ENCODE results near the gene SEL1L.
"Not testable (repeated sequence)": the region's sequence is repeated elsewhere in the genome, so short reads cannot be mapped to it uniquely, and the experiment has no call there.

Gene SEL1L

DNA sequence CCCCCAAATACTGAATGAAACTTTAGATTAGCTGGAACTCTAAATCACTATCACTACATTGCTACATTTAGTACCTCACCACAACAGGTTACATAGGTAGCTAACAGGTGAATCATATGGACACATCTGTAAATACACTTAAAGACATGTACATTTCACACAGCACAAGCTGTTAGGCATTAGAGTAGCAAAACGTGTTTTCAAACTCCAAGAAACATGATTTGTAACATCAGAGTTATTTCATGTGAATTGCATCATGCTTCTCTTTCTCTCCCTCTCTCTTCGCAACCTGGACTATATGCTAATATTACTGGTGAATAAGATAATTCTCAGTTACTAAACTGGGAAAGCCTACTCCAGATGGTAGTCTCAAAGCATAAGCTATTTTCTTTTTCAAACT is 4.3 kb downstream of the SEL1L start:
- in situ Hi-C loops (cut with MboI; ENCODE audit: low sequenced_read_pairs): no loop called here

DNA sequence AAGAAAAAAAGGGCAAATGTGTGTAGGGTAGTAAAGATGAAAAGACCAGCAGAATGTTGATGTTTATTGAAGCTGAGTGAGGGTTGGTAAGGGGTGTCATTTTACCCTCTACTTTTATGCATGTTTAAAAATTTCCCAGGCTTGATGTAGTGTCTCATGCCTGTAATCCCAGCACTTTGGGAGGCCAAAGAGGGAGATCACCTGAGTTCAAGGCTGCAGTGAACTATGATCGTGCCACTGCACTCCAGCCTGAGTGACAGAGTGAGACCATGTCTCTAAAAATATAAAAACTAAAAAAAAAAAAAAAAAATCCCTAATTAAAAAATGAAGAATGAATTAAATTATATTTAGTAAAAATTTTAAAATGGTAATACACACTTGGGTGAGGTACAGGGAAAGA is 8.5 kb downstream of the SEL1L start:
- in situ Hi-C loops (cut with MboI; ENCODE audit: low sequenced_read_pairs): no loop called here

GRCh38 chr14:81523616-81524015 is 10.0 kb downstream of the SEL1L start:
- in situ Hi-C loops (cut with MboI; ENCODE audit: low sequenced_read_pairs): no loop called here

- in situ Hi-C loops (cut with MboI; ENCODE audit: low sequenced_read_pairs): no loop called here
Observed at GRCh38 chr14:81523016-81523415, 10.6 kb downstream of the SEL1L start.

DNA sequence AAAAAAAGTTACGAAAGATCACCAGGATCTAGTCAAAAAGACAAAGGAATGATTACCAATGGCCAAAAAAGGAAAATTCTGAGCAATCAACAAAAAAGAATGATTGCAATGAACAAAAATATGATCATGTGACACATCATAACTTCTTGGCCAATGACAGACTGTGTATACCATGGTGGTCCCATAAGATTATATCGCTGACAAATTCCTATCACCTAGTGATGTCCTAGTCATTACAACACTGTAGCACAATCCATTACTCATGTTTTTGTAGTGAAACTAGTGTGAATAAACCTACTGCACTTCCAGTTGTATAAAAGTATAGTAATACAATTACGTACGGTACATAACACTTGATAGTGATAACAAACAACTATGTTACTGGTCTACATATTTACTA is 12.3 kb downstream of the SEL1L start:
- in situ Hi-C loops (cut with MboI; ENCODE audit: low sequenced_read_pairs): no loop called here

- in situ Hi-C loops (cut with MboI; ENCODE audit: low sequenced_read_pairs): no loop called here
Observed at GRCh38 chr14:81519200-81520011, 14.2 kb downstream of the SEL1L start.

- in situ Hi-C loops (cut with MboI; ENCODE audit: low sequenced_read_pairs): no loop called here
Observed at GRCh38 chr14:81517798-81518398, 15.8 kb downstream of the SEL1L start.

DNA sequence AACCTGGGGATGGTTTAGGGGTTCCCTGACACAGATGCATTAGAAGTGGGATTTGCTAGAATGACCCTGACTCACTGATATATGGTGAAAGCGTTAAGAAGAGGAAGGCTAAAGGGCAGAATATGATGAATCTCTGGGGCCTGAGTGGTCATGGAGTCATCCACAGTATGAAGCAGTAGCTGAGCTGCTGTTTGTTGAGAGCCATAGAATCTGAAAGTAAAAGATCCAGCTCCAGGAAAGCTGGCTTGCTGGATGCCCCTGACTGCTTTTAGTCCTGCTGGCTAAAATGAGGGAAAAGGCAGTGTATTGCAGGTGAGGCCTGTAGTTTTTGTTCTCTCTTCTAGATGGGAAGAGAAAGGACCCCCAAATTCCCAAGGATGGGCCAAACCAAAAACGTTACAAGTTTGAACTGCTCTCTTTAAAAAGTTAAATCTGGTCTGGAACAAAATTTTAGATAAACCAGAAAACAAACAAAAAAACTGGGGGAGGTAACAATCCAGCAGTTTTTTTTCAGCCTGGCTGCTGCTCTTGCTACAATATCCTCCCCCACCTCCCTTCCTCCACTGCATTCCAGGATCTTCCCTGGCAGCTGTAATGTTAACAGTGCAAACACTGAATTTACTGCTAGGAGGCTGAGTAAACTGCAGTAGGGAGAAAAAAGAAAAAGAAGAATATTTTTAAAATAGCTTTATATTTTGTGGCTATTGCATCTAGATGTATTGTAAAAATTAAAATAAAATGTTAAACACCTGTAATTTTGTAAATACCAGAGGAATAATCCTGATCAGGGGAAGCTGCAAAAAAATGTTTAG is 16.5 kb downstream of the SEL1L start:
- in situ Hi-C loops (cut with MboI; ENCODE audit: low sequenced_read_pairs): no loop called here

DNA sequence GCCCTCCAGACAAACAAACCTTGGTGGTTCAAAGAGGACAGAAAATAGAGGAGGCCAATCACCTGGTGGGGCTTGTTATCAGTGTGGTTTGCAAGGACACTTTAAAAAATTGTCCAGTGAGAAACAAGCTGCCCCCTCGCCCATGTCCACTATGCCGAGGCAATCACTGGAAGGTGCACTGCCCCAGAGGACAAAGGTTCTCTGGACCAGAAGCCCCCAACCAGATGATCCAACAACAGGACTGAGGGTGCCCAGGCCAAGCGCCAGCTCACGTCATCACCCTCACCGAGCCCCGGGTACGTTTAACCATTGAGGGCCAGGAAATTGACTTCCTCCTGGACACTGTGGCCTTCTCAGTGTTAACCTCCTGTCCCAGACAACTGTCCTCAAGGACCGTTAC is 17.7 kb downstream of the SEL1L start:
- in situ Hi-C loops (cut with MboI; ENCODE audit: low sequenced_read_pairs): not testable (repeated sequence)

DNA sequence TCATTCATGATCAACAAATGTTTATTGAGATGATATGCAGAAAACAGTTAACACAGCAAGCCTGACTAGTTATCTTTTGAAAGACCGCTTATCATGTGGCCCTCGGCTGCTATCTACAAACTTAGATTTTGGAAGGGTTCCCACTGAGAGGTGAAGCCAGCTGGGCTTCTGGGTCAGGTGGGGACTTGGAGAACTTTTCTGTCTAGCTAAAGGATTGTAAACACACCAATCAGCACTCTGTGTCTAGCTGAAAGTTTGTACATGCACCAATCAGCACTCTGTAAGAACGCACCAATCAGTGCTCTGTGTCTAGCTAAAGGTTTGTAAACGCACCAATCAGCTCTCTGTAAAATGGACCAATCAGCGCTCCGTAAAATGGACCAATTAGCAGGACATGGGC is 20.8 kb downstream of the SEL1L start:
- in situ Hi-C loops (cut with MboI; ENCODE audit: low sequenced_read_pairs): not testable (repeated sequence)

- in situ Hi-C loops (cut with MboI; ENCODE audit: low sequenced_read_pairs): no loop called here
Observed at GRCh38 chr14:81511111-81511904, 22.3 kb downstream of the SEL1L start.

- in situ Hi-C loops (cut with MboI; ENCODE audit: low sequenced_read_pairs): no loop called here
Observed at GRCh38 chr14:81509838-81510452, 23.7 kb downstream of the SEL1L start.

GRCh38 chr14:81509321-81509720 is 24.3 kb downstream of the SEL1L start:
- in situ Hi-C loops (cut with MboI; ENCODE audit: low sequenced_read_pairs): no loop called here

GRCh38 chr14:81506487-81506886 is 27.2 kb downstream of the SEL1L start:
- in situ Hi-C loops (cut with MboI; ENCODE audit: low sequenced_read_pairs): no loop called here

DNA sequence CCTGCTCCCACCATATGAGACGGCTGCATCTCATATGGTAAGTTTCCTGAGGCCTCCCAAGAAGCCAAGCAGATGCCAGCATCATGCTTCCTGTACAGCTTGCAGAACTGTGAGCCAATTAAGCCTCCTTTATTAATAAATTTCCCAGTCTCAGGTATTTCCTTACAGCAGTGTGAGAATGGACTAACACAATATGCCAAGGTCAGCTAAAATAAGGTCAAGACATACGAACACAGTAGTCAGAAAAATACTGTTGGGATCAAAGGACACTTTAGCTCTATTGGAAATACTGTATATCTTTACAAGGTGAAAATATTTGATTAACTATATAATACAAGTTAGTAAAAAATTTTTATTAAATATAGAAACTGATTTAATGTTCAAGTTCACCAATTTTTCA is 28.8 kb downstream of the SEL1L start:
- in situ Hi-C loops (cut with MboI; ENCODE audit: low sequenced_read_pairs): no loop called here

GRCh38 chr14:81485781-81486180 is 47.9 kb downstream of the SEL1L start:
- in situ Hi-C loops (cut with MboI; ENCODE audit: low sequenced_read_pairs): no loop called here

GRCh38 chr14:81485372-81485771 is 48.3 kb downstream of the SEL1L start:
- in situ Hi-C loops (cut with MboI; ENCODE audit: low sequenced_read_pairs): no loop called here

DNA sequence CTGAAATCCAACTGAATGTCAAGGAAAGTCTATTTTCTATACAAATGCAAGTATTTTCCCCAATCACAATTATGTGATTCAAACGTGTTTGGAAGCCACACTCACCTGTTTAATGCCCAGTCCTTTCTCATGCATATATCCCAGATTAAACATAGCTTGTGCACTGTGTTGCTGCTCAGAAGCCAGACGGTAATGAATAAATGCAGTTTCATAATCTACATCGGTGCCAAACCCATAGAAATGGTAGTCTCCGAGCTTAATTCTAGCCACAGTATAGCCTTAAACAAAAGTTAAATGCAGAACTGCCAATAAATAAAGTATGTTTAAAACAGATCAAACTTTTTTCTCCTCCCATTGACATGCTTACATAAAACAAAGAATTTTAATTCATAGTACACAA is 49.5 kb downstream of the SEL1L start:
- in situ Hi-C loops (cut with MboI; ENCODE audit: low sequenced_read_pairs): no loop called here

DNA sequence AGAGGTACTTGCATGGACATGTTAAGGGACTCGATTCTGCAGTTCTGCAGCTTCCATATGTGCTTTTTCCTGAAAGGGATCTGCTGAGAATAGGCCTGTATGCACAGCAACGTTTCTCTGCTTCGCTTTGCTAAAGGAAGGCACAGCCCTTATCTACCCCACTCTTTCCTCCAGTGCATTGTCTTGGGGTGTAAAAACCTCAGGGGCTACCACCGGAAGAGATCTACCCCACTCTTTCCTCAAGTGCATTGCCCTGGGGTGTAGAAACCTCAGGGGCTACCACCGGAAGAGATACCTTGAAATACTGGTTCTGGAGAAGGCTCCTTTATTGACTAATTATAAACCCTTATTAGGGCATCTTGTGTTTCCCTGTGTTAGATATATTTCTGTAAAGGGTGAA is 52.9 kb downstream of the SEL1L start:
- in situ Hi-C loops (cut with MboI; ENCODE audit: low sequenced_read_pairs): no loop called here

DNA sequence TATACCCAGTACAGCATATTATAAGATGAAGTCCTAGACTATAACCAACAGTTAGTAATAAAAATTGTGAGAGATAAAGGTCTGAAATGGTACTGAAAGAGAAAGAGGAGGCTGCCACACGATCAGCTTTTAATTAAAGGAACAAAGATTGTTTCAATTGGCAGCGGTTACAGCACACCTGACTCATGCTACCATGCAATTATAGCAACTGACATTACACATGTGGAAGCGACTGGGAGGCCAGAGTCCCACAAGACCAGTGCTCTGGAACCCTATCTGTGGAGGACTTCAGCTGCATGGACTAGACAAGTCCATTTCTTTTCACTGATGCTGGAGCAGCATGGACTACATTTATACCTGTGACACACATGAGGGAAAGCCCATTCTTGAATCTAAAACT is 55.2 kb downstream of the SEL1L start:
- in situ Hi-C loops (cut with MboI; ENCODE audit: low sequenced_read_pairs): no loop called here

GRCh38 chr14:81476816-81477215 is 56.8 kb downstream of the SEL1L start:
- in situ Hi-C loops (cut with MboI; ENCODE audit: low sequenced_read_pairs): no loop called here
